ENCODE measurements around the gene MDN1.

GRCh38 chr6:89859744-89860143 lies 40.1 kb upstream of the MDN1 start:
- TF ChIP-seq CTCF (IDR thresholded peaks at IDR 0.05; ENCODE audit: borderline replicate concordance, extremely low read depth, low read length, poor library complexity, severe bottlenecking) (no peak), EZH2 (IDR thresholded peaks at IDR 0.05; ENCODE audit: borderline replicate concordance, low read depth, low read length, severe bottlenecking) (no peak)

Data from DND-41 (cell line).